Neural progenitor cell (in vitro differentiated cells): Measurements from ENCODE around the gene RPL29. TPM values are rescaled to one million over a fixed set of nuclear protein-coding genes. Genes with fewer than 3 reads are reported as not detected.

Experiments used
- DNase-seq: peaks from one replicate; pipeline ENCODE4 v3.0.0-alpha.2; 2016; ENCODE audit warnings: low spot score
- H2AFZ ChIP-seq: fragments of 200-600 bp; sonication (generic); replicated peaks from 2 replicates; pipeline ENCODE4 v1.6.1; 2016; ENCODE audit warnings: antibody characterized with exemption
- H3F3A ChIP-seq: fragments of 200-600 bp; sonication (generic); 2 replicates; pipeline ENCODE4 v1.6.1; 2016; ENCODE audit warnings: antibody characterized with exemption, low read depth
- H3K27ac ChIP-seq: fragments of 200-600 bp; sonication (generic); 2 replicates; pipeline ENCODE4 v1.5.1; 2016; ENCODE audit warnings: mild to moderate bottlenecking
- H3K27me3 ChIP-seq: fragments of 200-600 bp; sonication (generic); 2 replicates; pipeline ENCODE4 v1.6.1; 2016; ENCODE audit warnings: mild to moderate bottlenecking, moderate library complexity
- H3K36me3 ChIP-seq: fragments of 200-600 bp; sonication (generic); 2 replicates; pipeline ENCODE4 v1.5.1; 2016
- H3K4me1 ChIP-seq: fragments of 200-600 bp; sonication (generic); 2 replicates; pipeline ENCODE4 v1.6.1; 2016; ENCODE audit warnings: mixed run types
- H3K4me2 ChIP-seq: fragments of 200-600 bp; sonication (generic); 2 replicates; pipeline ENCODE4 v1.6.1; 2016
- H3K4me3 ChIP-seq: fragments of 200-600 bp; sonication (generic); 2 replicates; pipeline ENCODE4 v1.5.1; 2016
- H3K79me2 ChIP-seq: fragments of 200-600 bp; sonication (generic); 2 replicates; pipeline ENCODE4 v1.6.1; 2016; ENCODE audit warnings: low read depth
- H3K9ac ChIP-seq: fragments of 200-600 bp; sonication (generic); 2 replicates; pipeline ENCODE4 v1.6.1; 2016
- H3K9me3 ChIP-seq: fragments of 200-600 bp; sonication (generic); 2 replicates; pipeline ENCODE4 v1.5.1; 2016; ENCODE audit warnings: low read depth
- H4K20me1 ChIP-seq: fragments of 200-600 bp; sonication (generic); 2 replicates; pipeline ENCODE4 v1.6.1; 2016; ENCODE audit warnings: low read depth
- H3K27ac Mint-ChIP-seq: 3 replicates; pipeline ENCODE4 v1.8.0; 2021; ENCODE audit warnings: mixed read lengths
- H3K27me3 Mint-ChIP-seq: 2 replicates; pipeline ENCODE4 v1.8.0; 2022; ENCODE audit warnings: low read depth, mild to moderate bottlenecking, inconsistent platforms, moderate library complexity, mixed read lengths; ENCODE audit not compliant: insufficient read depth
- H3K36me3 Mint-ChIP-seq: 3 replicates; pipeline ENCODE4 v1.8.0; 2021; ENCODE audit warnings: mixed read lengths
- H3K4me1 Mint-ChIP-seq: 3 replicates; pipeline ENCODE4 v1.8.0; 2021; ENCODE audit warnings: mixed read lengths
- H3K4me3 Mint-ChIP-seq: 3 replicates; pipeline ENCODE4 v1.8.0; 2021; ENCODE audit warnings: mild to moderate bottlenecking, moderate library complexity, mixed read lengths
- H3K9me3 Mint-ChIP-seq: 3 replicates; pipeline ENCODE4 v1.8.0; 2020; ENCODE audit warnings: mixed read lengths
- CTCF ChIP-seq: fragments of 200-600 bp; sonication (generic); IDR thresholded peaks from 2 replicates; pipeline ENCODE4 v1.5.1; 2017; ENCODE audit warnings: antibody characterized with exemption, mild to moderate bottlenecking
- EZH2 ChIP-seq: fragments of 200-600 bp; sonication (generic); IDR thresholded peaks from 2 replicates; pipeline ENCODE4 v1.6.1; 2017; ENCODE audit warnings: antibody characterized with exemption, mild to moderate bottlenecking, moderate library complexity
- EZH2phosphoT487 ChIP-seq: fragments of 200-600 bp; sonication (generic); IDR thresholded peaks from 2 replicates; pipeline ENCODE4 v1.6.1; 2017; ENCODE audit warnings: antibody characterized with exemption
- total RNA-seq: library from RNA; depleted of rRNA; stranded (reverse); fragments of >200 nt; gene quantifications from 2 replicates; pipeline ENCODE4 v1.2.3, GENCODE V29; 2015; ENCODE audit warnings: low replicate concordance

Gene RPL29
- total RNA-seq, 1 donor from 2014 or later: 1,431 TPM

- Histone ChIP-seq H2AFZ (no peak overlapping the region), H3K27me3 (peaks cover 30% of the 10 kb centered on the region), H3K79me2 (no peaks in the 10 kb centered on the region), H3F3A (peaks cover 27% of the 10 kb centered on the region), H4K20me1 (peaks cover 62% of the 10 kb centered on the region), H3K4me2 (no peak overlapping the region), H3K27ac (no peak overlapping the region), H3K4me1 (peaks cover 48% of the 10 kb centered on the region), H3K9me3 (no peaks in the 10 kb centered on the region), H3K9ac (no peak overlapping the region), H3K4me3 (no peak overlapping the region), H3K36me3 (no peaks in the 10 kb centered on the region)
- H3K27ac Mint-ChIP-seq: no peak overlapping the region
- peaks cover 8% of the 10 kb centered on the region for H3K36me3 Mint-ChIP-seq
- H3K27me3 Mint-ChIP-seq: peaks cover 16% of the 10 kb centered on the region
- TF ChIP-seq EZH2phosphoT487: no peak
- H3K4me1 Mint-ChIP-seq: peaks cover 44% of the 10 kb centered on the region
- DNase-seq: no peak
- H3K4me3 Mint-ChIP-seq: no peak overlapping the region
- no peaks in the 10 kb centered on the region for H3K9me3 Mint-ChIP-seq
Observed at GRCh38 chr3:51962854-51963530, 32.7 kb downstream of the RPL29 start.

- Histone ChIP-seq H3K9me3 (no peaks in the 10 kb centered on the region), H3F3A (peaks cover 27% of the 10 kb centered on the region), H3K9ac (no peak overlapping the region), H3K79me2 (no peaks in the 10 kb centered on the region), H4K20me1 (peaks cover 72% of the 10 kb centered on the region), H3K4me2 (peak overlapping the region; percentile 27), H3K27me3 (peaks cover 34% of the 10 kb centered on the region), H3K4me3 (no peak overlapping the region), H3K4me1 (peaks cover 47% of the 10 kb centered on the region), H2AFZ (no peak overlapping the region), H3K36me3 (no peaks in the 10 kb centered on the region), H3K27ac (no peak overlapping the region)
- peaks cover 8% of the 10 kb centered on the region for H3K36me3 Mint-ChIP-seq
- H3K27me3 Mint-ChIP-seq: peaks cover 16% of the 10 kb centered on the region
- H3K9me3 Mint-ChIP-seq: no peaks in the 10 kb centered on the region
- peak overlapping the region; percentile 72 for H3K27ac Mint-ChIP-seq
- peak; percentile 41 for DNase-seq
- TF ChIP-seq CTCF: no peak
- no peak for TF ChIP-seq EZH2phosphoT487
- TF ChIP-seq EZH2: no peak
- peaks cover 44% of the 10 kb centered on the region for H3K4me1 Mint-ChIP-seq
- no peak overlapping the region for H3K4me3 Mint-ChIP-seq
Observed at GRCh38 chr3:51961602-51962569, 33.8 kb downstream of the RPL29 start.

- H3K36me3 Mint-ChIP-seq: peaks cover 8% of the 10 kb centered on the region
- Histone ChIP-seq H3K4me3 (no peak overlapping the region), H3K9ac (no peak overlapping the region), H3K27me3 (peaks cover 43% of the 10 kb centered on the region), H3K79me2 (no peaks in the 10 kb centered on the region), H3K9me3 (no peaks in the 10 kb centered on the region), H3K4me1 (peaks cover 47% of the 10 kb centered on the region), H2AFZ (no peak overlapping the region), H3F3A (peaks cover 35% of the 10 kb centered on the region), H3K27ac (no peak overlapping the region), H4K20me1 (peaks cover 68% of the 10 kb centered on the region), H3K4me2 (no peak overlapping the region), H3K36me3 (no peaks in the 10 kb centered on the region)
- H3K4me3 Mint-ChIP-seq: no peak overlapping the region
- peaks cover 42% of the 10 kb centered on the region for H3K4me1 Mint-ChIP-seq
- H3K9me3 Mint-ChIP-seq: no peaks in the 10 kb centered on the region
- TF ChIP-seq CTCF (no peak), EZH2phosphoT487 (no peak), EZH2 (no peak)
- H3K27ac Mint-ChIP-seq: no peak overlapping the region
- no peak for DNase-seq
- H3K27me3 Mint-ChIP-seq: peaks cover 16% of the 10 kb centered on the region
Observed at GRCh38 chr3:51961011-51961410, 34.7 kb downstream of the RPL29 start.
